ENCODE results near the gene PWP2.

DNA sequence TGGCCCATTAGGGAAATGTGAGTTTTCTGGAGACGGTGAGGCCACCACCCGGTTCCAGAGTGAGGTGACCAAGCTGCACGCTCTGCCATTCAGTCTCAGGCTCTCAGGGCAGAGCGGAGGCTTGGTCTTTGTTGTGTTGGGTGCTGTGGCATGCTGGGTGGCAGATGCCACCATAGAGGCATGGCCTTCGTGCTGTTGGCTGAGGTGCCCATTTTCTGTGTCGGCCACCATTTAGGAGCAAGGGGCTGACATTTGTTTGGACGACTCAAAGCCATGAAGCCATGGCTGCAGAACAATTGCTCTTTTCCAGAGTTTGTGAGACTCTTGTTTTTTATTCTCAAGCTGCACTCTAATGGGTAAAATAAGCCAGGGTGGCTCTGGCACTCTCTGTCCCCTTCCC lies 36.8 kb upstream of the PWP2 start:
- TF ChIP-seq POLR2A (IDR thresholded peaks at IDR 0.05) (no peak), EP300 (IDR thresholded peaks at IDR 0.05) (no peak), CTCF (IDR thresholded peaks at IDR 0.05) (no peak)
